Mucosa of gallbladder (tissue), 1 donor: Measurements from ENCODE around the gene TCF7L1. TPM values are rescaled to one million over a fixed set of nuclear protein-coding genes. Genes with fewer than 3 reads are reported as not detected.

ENCODE experiments used
- DNase-seq: peaks from one replicate; pipeline ENCODE4 v3.0.0-alpha.2; 2020; ENCODE audit warnings: low spot score
- total RNA-seq: library from RNA; stranded (reverse); gene quantifications from one replicate; pipeline ENCODE4 v1.2.1, GENCODE V29; 2021
- donor health status: DM: no; HTN: no; CAD: no.

TCF7L1 gene
- total RNA-seq, 1 donor from 2014 or later = 7.6 TPM

DNA sequence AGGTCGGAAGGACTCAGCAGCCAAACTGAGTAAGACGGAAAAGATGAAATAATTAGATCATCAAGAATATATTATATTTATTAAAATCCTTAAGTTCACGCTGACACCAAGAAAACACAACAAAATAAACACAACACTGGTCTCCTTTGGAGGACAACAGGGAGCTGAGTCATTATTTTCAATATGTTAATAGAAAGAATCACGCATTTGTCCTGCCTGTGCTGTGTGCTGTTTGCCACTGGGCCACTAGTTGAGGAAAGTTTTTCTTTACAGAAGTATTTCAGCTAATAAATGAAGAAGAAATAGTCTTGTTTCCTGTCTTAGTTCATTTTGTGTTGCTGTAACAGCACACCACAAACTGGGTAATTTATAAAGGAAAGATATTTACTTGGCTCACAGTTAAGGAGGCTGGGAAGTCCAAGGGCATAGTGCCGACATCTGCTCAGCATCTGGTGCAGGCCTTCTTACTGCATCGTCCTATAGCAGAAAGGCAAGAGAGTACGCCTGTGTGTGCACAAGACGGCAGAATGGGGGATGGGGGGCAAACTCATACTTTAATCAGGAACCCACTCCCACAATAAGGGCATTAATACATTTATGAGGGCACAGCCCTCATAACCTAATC, 88.0 kb downstream of the TCF7L1 start:
- DNase-seq = no peak

GRCh38 chr2:85222792-85223191, 89.6 kb downstream of the TCF7L1 start:
- DNase-seq = no peak

DNA sequence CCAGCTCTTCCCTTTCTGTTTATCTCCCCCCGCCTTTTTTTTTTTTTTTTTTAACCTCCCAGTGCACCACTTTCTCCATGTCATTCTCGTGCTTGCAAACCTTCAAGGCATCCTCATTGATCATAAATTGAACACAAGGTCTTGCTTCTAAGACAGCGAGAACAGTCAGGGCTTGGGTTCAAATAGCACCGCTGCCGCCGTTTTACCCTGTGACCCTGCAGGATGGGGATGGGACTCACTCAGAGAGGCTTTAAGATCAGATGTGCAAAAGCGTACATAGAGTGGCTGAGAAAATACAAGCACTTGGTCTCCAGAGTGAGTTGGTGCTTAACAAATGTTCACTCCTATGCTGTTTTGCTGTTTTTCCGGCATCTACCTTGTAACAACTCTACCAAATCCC, 93.6 kb downstream of the TCF7L1 start:
- no peak for DNase-seq

DNA sequence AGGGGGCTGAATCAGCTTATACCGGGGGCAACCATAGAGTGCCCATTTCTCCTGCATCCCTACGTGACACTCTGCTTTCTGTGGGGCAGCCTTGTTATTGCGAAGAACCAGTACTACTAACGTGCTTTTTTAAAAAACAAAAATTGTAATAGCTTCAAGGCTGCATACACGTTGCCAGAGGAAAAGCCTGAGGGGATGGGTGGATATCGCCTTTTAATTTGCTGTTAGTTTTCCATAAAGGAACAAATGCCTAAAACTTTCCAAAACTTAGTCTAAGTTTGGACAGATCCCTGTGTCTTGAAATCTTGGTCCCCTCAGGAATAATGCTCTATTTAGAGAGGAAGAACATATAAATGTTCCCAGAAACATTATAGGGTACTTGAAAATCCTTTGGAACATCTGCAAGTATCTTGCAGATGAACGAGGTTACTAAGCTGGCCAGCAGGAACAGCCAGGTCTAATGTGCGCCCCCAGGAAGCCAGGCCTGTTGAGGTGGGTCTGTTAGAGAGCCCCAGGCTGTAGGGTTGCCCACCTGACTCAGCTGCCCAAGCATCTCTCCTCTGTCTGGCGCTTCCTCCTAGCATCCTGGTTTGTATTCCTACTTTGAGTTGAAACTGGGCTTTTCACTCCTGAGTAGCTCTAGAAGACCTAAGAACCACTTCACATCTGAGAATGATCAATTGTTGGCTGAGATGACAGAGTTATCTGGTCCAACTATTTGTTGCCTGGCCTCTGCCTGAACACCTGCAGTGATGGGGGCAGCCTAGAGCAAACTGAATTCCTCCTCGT, 97.7 kb downstream of the TCF7L1 start:
- DNase-seq = no peak

DNA sequence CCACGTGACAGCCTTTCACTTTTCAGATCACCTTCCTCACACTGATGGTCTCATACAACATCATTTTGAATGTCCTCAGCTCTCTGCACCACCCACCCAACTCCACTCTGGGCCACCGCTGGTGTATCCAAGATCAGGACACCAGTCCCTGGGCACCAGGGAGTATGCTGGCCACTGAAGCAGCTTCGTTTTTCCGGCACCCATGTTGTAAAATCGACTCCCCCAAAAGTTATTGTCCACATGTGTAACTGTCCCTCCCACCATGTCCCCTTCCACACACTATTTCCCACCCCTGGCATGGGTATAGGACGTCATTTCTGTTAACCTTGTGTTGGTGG, 98.2 kb downstream of the TCF7L1 start:
- DNase-seq = no peak

- no peak for DNase-seq
Observed at GRCh38 chr2:85231952-85232351, 98.8 kb downstream of the TCF7L1 start.

GRCh38 chr2:85234868-85235267, 101.7 kb downstream of the TCF7L1 start:
- no peak for DNase-seq

GRCh38 chr2:85235281-85235680, 102.1 kb downstream of the TCF7L1 start:
- no peak for DNase-seq

DNA sequence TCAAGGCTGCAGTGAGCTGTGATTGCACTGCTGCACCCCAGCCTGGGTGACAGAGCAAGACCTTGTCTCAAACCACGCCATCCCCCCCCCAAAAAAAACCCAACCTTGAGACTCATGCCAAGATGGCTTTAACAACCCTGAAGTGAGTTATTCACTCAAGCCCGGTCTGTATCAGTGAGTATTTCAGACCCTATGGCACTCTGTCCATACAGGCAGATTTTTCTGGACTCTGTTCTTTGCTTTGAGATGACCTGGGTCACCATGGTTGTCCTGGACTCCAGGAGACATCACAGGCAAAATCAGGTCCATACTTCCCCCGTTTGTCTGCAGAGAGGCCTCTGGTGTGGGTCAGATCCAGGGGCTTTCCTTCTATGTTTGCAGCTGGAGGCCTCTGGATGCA, 102.9 kb downstream of the TCF7L1 start:
- no peak for DNase-seq

- no peak for DNase-seq
Observed at GRCh38 chr2:85237849-85238565, 104.8 kb downstream of the TCF7L1 start.

GRCh38 chr2:85238607-85239006, 105.4 kb downstream of the TCF7L1 start:
- no peak for DNase-seq

- no peak for DNase-seq
Observed at GRCh38 chr2:85239102-85239501, 105.9 kb downstream of the TCF7L1 start.

DNA sequence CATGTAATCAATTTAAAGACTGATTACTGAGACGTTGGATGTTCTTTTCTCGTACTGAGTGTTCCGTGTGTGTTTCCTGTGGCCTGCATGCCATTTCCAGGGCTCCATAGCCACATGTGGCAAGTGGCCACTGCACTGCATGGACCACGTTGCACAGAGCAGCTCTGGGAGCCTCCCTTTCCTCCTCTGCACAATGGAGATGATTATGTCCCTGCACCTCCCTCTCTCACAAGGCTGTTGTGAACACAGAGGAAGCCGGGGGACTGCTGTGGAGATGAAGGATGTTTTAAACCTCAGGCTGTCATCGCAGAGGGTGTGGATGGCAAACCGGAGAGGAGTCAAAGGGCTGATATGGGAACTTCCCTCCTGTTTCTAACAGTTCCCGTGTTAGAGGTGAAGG, 106.9 kb downstream of the TCF7L1 start:
- no peak for DNase-seq

GRCh38 chr2:85242321-85242720, 109.1 kb downstream of the TCF7L1 start:
- DNase-seq = no peak

GRCh38 chr2:85243101-85244072, 110.2 kb downstream of the TCF7L1 start:
- DNase-seq = no peak

DNA sequence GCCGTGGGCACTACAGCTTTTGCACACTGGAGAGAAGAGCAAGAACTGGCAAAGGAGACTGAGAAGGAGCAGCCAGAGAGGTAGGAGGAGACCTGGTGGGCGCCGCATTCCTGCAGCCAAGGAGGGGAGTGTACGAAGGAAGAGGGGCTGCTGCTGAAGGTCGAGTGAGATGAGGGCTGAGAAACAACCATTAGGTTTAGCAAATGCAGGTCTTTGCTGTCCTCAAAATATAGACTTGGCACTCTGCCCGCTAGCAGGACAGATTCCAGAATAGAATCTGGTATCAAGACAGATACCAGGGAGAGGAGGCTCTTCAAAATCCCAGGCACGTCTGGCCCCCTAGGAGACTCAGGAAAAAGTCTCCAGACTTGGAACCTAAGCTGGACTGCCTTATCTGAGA, 111.6 kb downstream of the TCF7L1 start:
- DNase-seq = no peak

DNA sequence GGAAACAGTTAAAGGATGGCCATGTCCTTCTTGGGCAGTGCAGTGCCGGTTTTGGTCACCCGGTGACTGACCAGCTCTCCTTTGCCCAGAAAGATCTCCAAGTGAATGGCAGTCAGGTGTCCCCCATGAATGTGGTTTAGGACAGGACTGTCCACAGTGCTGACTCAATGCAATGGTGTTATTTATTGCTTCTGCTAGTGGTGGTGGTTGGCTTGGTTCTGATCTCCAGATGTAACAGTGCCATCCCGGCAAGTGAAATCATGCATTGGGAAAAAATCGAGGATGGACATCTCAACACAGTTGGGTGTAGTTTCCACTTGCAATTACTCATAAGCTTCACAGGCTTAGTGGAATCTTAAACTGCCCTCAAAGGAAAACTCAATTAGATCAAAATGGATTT, 112.7 kb downstream of the TCF7L1 start:
- DNase-seq = no peak

GRCh38 chr2:85246348-85246747, 113.2 kb downstream of the TCF7L1 start:
- no peak for DNase-seq

- DNase-seq = no peak
Observed at GRCh38 chr2:85247610-85248009, 114.4 kb downstream of the TCF7L1 start.

DNA sequence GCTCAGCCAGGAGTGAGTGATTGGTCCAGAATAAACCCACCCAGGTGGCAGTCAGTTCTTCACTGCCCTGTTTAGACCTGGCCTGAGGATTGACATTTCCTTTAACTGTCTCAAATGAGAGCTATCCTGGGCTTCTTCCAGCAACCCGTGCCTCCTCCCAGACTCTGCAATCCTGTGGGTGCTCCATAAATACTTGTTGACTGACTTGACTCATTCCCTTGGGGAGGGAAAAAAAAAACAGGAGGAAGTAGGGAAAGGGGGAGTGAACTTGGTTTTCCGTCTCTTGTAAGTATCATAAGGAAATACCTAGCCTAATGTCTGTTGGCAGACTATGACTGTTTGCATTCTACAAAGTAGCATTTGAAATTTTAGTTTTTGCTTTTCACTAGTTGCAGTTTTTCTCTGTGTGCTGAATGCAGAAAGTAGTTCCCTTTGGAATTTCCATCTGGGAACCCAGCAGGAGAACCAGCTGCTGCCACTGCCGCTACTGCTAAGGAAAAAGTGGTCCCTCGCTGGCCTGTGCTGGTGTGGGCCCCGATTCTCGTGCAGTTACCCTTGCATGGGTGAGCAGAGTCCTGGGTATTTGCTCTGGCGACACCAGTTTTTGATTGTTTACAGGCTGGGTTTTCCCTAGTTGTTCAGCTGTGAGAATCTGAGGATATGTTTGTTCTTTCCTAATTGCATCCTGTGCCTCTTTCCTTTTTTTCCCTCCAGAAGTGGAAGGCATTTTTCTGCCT, 115.7 kb downstream of the TCF7L1 start:
- no peak for DNase-seq

- no peak for DNase-seq
Observed at GRCh38 chr2:85250045-85250444, 116.9 kb downstream of the TCF7L1 start.
